ENCODE measurements around the gene BRIP1.
"Not testable (repeated sequence)": the region's sequence is repeated elsewhere in the genome, so short reads cannot be mapped to it uniquely, and the experiment has no call there.

The BRIP1 gene

DNA sequence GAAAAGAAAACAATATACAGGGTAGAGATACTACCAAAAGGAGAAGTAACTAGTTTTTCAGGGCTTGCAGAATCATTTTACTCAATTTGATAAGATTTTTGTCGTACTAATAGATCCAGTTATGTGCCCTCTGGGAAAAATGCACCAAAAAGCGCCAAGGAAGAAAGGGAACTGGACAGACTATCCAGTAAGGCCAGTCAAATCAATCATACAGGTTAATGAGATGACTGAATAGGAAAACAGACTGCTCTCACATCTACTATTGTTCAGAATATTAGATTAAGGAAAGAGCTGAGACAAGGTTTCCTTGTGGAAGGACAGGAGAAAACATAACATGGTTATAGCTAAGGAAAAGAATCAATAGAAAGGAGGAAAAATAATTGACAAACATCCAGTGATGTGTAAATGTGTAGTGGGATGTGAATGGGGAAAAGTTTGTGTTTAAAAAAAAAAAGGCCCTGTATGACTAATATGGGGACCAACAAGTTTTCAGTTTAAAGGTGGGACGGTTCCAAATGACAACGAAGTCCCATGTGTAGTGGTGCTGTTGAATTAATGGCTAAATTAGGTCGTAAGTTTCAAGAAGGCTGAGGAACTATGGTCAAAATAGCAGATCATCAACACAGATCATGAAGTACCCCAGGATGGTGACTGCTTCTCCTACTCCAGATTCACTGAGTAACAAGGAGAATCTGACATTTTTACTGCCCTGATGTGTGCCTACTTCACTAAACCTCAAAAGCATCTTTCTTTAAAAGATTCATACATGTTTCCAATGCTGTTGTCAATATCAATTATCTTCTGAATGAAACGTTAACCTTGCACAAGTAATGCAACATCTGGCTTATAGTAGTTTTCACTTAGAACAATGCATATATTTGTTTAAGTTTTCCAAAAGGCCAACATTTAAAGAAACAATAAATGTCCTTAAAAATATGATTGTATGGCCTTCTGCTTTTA lies 40.7 kb downstream of the BRIP1 start:
- Mint-ChIP-seq H3K9me3 (no peaks in the 10 kb centered on the region), H3K36me3 (ENCODE audit: insufficient read depth) (peaks cover 7% of the 10 kb centered on the region), H3K27ac (ENCODE audit: low read depth) (no peak overlapping the region), H3K27me3 (no peaks in the 10 kb centered on the region), H3K4me3 (no peak overlapping the region), H3K4me1 (no peaks in the 10 kb centered on the region)
- ATAC-seq (replicated peaks; ENCODE audit: extremely low read depth, poor library complexity, severe bottlenecking): no peak
- DNase-seq (ENCODE audit: low spot score in 2 of 2): no peak

- DNase-seq (ENCODE audit: low spot score in 2 of 2): no peak
- no peaks in the 10 kb centered on the region for H3K27me3 Mint-ChIP-seq
- no peak for ATAC-seq (replicated peaks; ENCODE audit: extremely low read depth, poor library complexity, severe bottlenecking)
- H3K4me3 Mint-ChIP-seq: no peak overlapping the region
- H3K4me1 Mint-ChIP-seq: no peaks in the 10 kb centered on the region
- no peak overlapping the region for H3K27ac Mint-ChIP-seq (ENCODE audit: low read depth)
- H3K36me3 Mint-ChIP-seq (ENCODE audit: insufficient read depth): peaks cover 7% of the 10 kb centered on the region
- H3K9me3 Mint-ChIP-seq: no peaks in the 10 kb centered on the region
Observed at GRCh38 chr17:61821655-61822054, 41.7 kb downstream of the BRIP1 start.

DNA sequence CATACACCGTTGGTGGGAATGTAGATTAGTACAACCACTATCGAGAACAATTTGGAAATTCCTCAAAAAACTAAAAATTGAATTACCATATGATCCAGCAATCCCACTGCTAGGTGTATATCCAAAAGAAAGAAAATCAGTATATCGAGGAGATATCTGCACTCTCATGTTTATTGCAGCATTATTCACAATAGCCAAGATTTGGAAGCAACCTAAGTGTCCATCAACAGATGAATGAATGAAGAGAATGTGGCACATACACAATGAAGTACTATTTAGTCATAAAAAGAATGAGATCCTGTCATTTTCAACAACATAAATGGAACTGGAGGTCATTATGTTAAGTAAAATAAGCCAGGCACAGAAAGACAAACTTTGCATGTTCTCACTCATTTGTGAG lies 44.1 kb downstream of the BRIP1 start:
- H3K4me1 Mint-ChIP-seq; H3K4me3 Mint-ChIP-seq; DNase-seq (ENCODE audit: low spot score in 2 of 2); H3K9me3 Mint-ChIP-seq; H3K27me3 Mint-ChIP-seq; ATAC-seq (replicated peaks; ENCODE audit: extremely low read depth, poor library complexity, severe bottlenecking); H3K27ac Mint-ChIP-seq (ENCODE audit: low read depth); H3K36me3 Mint-ChIP-seq (ENCODE audit: insufficient read depth): not testable (repeated sequence)

GRCh38 chr17:61818225-61818624 lies 45.1 kb downstream of the BRIP1 start:
- ATAC-seq (replicated peaks; ENCODE audit: extremely low read depth, poor library complexity, severe bottlenecking) (no peak), DNase-seq (ENCODE audit: low spot score in 2 of 2) (no peak)
- no peak overlapping the region for H3K4me3 Mint-ChIP-seq
- H3K36me3 Mint-ChIP-seq (ENCODE audit: insufficient read depth): peaks cover 5% of the 10 kb centered on the region
- no peak overlapping the region for H3K27ac Mint-ChIP-seq (ENCODE audit: low read depth)
- H3K4me1 Mint-ChIP-seq: no peaks in the 10 kb centered on the region
- no peaks in the 10 kb centered on the region for H3K27me3 Mint-ChIP-seq
- H3K9me3 Mint-ChIP-seq: no peaks in the 10 kb centered on the region

DNA sequence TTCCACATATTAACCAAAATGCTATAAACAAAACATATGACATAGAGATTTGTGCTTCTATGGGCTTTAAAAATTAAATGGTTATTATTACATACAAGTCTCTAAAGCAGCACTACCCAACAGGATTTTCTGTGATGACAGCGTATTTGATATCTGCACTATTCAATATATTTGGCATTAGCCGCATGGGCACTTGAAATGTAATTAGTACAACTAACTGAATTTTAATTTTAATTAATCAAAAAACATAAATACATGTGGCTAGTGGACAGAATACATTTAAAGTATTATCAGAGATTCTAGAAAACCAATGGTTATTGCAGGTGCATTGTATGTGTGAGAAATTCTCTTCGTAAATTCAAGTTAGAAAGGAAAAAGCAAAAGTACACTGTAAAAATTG lies 45.9 kb downstream of the BRIP1 start:
- Mint-ChIP-seq H3K27me3 (no peaks in the 10 kb centered on the region), H3K4me3 (no peak overlapping the region), H3K36me3 (ENCODE audit: insufficient read depth) (peaks cover 5% of the 10 kb centered on the region), H3K4me1 (no peaks in the 10 kb centered on the region), H3K9me3 (no peaks in the 10 kb centered on the region), H3K27ac (ENCODE audit: low read depth) (no peak overlapping the region)
- DNase-seq (ENCODE audit: low spot score in 2 of 2) (no peak), ATAC-seq (replicated peaks; ENCODE audit: extremely low read depth, poor library complexity, severe bottlenecking) (no peak)

DNA sequence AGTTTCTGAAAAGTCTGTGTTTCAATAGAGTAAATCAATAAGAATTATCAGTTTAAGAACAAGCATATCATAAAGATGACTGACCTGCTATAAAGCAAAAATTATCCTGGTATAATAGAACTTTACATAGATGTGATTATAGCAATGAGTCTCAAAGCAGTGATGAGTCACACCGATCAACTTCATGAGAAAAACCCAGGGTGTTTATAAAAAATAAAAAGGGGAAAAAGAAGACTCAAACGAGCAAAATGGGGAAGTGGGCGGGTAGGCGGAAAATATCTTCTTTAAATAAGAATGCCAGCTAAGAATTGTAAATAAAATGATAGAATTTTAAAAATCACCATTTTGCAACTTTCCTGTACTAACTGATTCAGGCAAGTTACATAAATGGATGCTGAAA lies 46.8 kb downstream of the BRIP1 start:
- ATAC-seq (replicated peaks; ENCODE audit: extremely low read depth, poor library complexity, severe bottlenecking) (no peak), DNase-seq (ENCODE audit: low spot score in 2 of 2) (no peak)
- H3K27me3 Mint-ChIP-seq: no peaks in the 10 kb centered on the region
- H3K4me3 Mint-ChIP-seq: no peak overlapping the region
- H3K9me3 Mint-ChIP-seq: no peaks in the 10 kb centered on the region
- H3K4me1 Mint-ChIP-seq: no peaks in the 10 kb centered on the region
- H3K36me3 Mint-ChIP-seq (ENCODE audit: insufficient read depth): peaks cover 5% of the 10 kb centered on the region
- H3K27ac Mint-ChIP-seq (ENCODE audit: low read depth): no peak overlapping the region

GRCh38 chr17:61815863-61816503 lies 47.3 kb downstream of the BRIP1 start:
- Mint-ChIP-seq H3K27me3 (no peaks in the 10 kb centered on the region), H3K27ac (ENCODE audit: low read depth) (no peak overlapping the region), H3K36me3 (ENCODE audit: insufficient read depth) (peaks cover 5% of the 10 kb centered on the region), H3K4me3 (no peak overlapping the region), H3K9me3 (no peaks in the 10 kb centered on the region), H3K4me1 (no peaks in the 10 kb centered on the region)
- ATAC-seq (replicated peaks; ENCODE audit: extremely low read depth, poor library complexity, severe bottlenecking) (no peak), DNase-seq (ENCODE audit: low spot score in 2 of 2) (no peak)

DNA sequence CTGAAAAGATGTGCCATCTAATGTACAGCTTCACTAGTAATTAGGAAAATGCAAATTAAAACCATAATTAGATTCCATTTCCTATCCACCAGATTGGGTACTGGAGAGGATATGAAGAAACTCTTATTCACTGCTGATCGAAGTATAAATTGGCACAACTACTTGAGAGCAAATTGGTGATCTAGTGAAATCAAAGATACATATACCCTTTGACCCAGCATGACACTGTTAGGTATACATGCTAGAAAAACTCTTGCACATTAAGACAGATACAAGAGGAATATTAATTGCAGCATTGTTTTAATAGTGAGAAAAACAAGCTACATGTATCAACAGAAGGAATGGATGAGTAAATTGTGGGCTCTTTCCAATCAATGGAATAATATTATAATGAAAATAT lies 48.8 kb downstream of the BRIP1 start:
- Mint-ChIP-seq H3K4me3 (no peak overlapping the region), H3K27me3 (no peaks in the 10 kb centered on the region), H3K27ac (ENCODE audit: low read depth) (no peak overlapping the region), H3K9me3 (no peaks in the 10 kb centered on the region), H3K4me1 (no peaks in the 10 kb centered on the region), H3K36me3 (ENCODE audit: insufficient read depth) (peaks cover 3% of the 10 kb centered on the region)
- no peak for ATAC-seq (replicated peaks; ENCODE audit: extremely low read depth, poor library complexity, severe bottlenecking)
- no peak for DNase-seq (ENCODE audit: low spot score in 2 of 2)

GRCh38 chr17:61813211-61813610 lies 50.1 kb downstream of the BRIP1 start:
- Mint-ChIP-seq H3K27me3 (no peaks in the 10 kb centered on the region), H3K9me3 (no peaks in the 10 kb centered on the region), H3K36me3 (ENCODE audit: insufficient read depth) (peaks cover 3% of the 10 kb centered on the region), H3K4me1 (no peaks in the 10 kb centered on the region), H3K4me3 (no peak overlapping the region), H3K27ac (ENCODE audit: low read depth) (no peak overlapping the region)
- ATAC-seq (replicated peaks; ENCODE audit: extremely low read depth, poor library complexity, severe bottlenecking) (no peak), DNase-seq (ENCODE audit: low spot score in 2 of 2) (no peak)

GRCh38 chr17:61812747-61813146 lies 50.6 kb downstream of the BRIP1 start:
- ATAC-seq (replicated peaks; ENCODE audit: extremely low read depth, poor library complexity, severe bottlenecking) (no peak), DNase-seq (ENCODE audit: low spot score in 2 of 2) (no peak)
- Mint-ChIP-seq H3K27ac (ENCODE audit: low read depth) (no peak overlapping the region), H3K9me3 (no peaks in the 10 kb centered on the region), H3K36me3 (ENCODE audit: insufficient read depth) (peaks cover 3% of the 10 kb centered on the region), H3K4me3 (no peak overlapping the region), H3K27me3 (no peaks in the 10 kb centered on the region), H3K4me1 (no peaks in the 10 kb centered on the region)

GRCh38 chr17:61809816-61810392 lies 53.4 kb downstream of the BRIP1 start:
- Mint-ChIP-seq H3K27me3 (no peaks in the 10 kb centered on the region), H3K9me3 (no peaks in the 10 kb centered on the region), H3K27ac (ENCODE audit: low read depth) (no peak overlapping the region), H3K36me3 (ENCODE audit: insufficient read depth) (peaks cover 3% of the 10 kb centered on the region), H3K4me3 (no peak overlapping the region), H3K4me1 (peaks cover 7% of the 10 kb centered on the region)
- DNase-seq (ENCODE audit: low spot score in 2 of 2) (no peak), ATAC-seq (replicated peaks; ENCODE audit: extremely low read depth, poor library complexity, severe bottlenecking) (no peak)

- Mint-ChIP-seq H3K27ac (ENCODE audit: low read depth) (no peak overlapping the region), H3K27me3 (no peaks in the 10 kb centered on the region), H3K4me3 (no peak overlapping the region), H3K36me3 (ENCODE audit: insufficient read depth) (peaks cover 3% of the 10 kb centered on the region), H3K9me3 (no peaks in the 10 kb centered on the region), H3K4me1 (peaks cover 7% of the 10 kb centered on the region)
- DNase-seq (ENCODE audit: low spot score in 2 of 2): no peak
- no peak for ATAC-seq (replicated peaks; ENCODE audit: extremely low read depth, poor library complexity, severe bottlenecking)
Observed at GRCh38 chr17:61808442-61808841, 54.9 kb downstream of the BRIP1 start.

GRCh38 chr17:61806936-61807335 lies 56.4 kb downstream of the BRIP1 start:
- peaks cover 7% of the 10 kb centered on the region for H3K4me1 Mint-ChIP-seq
- DNase-seq (ENCODE audit: low spot score in 2 of 2) (no peak), ATAC-seq (replicated peaks; ENCODE audit: extremely low read depth, poor library complexity, severe bottlenecking) (no peak)
- H3K27ac Mint-ChIP-seq (ENCODE audit: low read depth): peak overlapping the region; percentile 16
- H3K9me3 Mint-ChIP-seq: no peaks in the 10 kb centered on the region
- H3K27me3 Mint-ChIP-seq: no peaks in the 10 kb centered on the region
- H3K4me3 Mint-ChIP-seq: no peak overlapping the region
- peaks cover 3% of the 10 kb centered on the region for H3K36me3 Mint-ChIP-seq (ENCODE audit: insufficient read depth)

All from central memory CD8-positive, alpha-beta T cell (primary cell).